Coronary artery (tissue), 2 donors: ENCODE measurements around the gene UBE2E2.
"Not testable (repeated sequence)": the region's sequence is repeated elsewhere in the genome, so short reads cannot be mapped to it uniquely, and the experiment has no call there.

Source experiments
- DNase-seq: peaks from one replicate; pipeline ENCODE4 v3.0.0-alpha.2; 2017; ENCODE audit warnings: low spot score
- H3K27ac ChIP-seq, 2 donors: fragments of 200-600 bp; sonication (generic); one replicate each; pipeline ENCODE4 v1.5.1; 2016 to 2019
- H3K4me3 ChIP-seq: fragments of 200-600 bp; sonication (generic); 2 replicates; pipeline ENCODE4 v1.5.1; 2016; ENCODE audit warnings: mild to moderate bottlenecking, moderate library complexity
- TF ChIP-seq, protein P1 (sequence below): fragments of 200-600 bp; sonication (generic); IDR thresholded peaks from one replicate; pipeline ENCODE4 v1.5.1; 2019; ENCODE audit warnings: antibody characterized with exemption

The UBE2E2 gene

DNA sequence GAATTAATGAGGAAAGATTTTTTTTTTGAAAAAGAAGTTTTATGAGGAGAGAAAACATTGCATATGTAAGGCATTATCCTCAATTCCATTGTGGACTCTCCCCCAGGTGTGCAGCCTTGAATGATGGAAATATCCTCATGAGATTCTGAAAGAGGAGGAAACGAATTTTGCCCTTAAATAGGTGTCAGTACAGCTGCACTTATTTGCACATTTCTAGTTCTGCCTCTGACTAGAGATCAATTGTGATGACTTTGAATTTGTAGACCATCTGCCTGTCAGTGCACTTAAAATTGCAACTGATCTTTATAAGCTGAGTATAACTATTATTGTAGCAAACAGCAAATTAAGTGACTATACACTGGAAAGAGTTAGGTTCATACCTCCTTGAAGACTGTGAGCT lies 141.8 kb downstream of the UBE2E2 start:
- TF ChIP-seq, protein P1, sequence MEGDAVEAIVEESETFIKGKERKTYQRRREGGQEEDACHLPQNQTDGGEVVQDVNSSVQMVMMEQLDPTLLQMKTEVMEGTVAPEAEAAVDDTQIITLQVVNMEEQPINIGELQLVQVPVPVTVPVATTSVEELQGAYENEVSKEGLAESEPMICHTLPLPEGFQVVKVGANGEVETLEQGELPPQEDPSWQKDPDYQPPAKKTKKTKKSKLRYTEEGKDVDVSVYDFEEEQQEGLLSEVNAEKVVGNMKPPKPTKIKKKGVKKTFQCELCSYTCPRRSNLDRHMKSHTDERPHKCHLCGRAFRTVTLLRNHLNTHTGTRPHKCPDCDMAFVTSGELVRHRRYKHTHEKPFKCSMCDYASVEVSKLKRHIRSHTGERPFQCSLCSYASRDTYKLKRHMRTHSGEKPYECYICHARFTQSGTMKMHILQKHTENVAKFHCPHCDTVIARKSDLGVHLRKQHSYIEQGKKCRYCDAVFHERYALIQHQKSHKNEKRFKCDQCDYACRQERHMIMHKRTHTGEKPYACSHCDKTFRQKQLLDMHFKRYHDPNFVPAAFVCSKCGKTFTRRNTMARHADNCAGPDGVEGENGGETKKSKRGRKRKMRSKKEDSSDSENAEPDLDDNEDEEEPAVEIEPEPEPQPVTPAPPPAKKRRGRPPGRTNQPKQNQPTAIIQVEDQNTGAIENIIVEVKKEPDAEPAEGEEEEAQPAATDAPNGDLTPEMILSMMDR = no peak
- DNase-seq = no peak
- H3K4me3 ChIP-seq = no peak overlapping the region
- no peak overlapping the region for H3K27ac ChIP-seq

DNA sequence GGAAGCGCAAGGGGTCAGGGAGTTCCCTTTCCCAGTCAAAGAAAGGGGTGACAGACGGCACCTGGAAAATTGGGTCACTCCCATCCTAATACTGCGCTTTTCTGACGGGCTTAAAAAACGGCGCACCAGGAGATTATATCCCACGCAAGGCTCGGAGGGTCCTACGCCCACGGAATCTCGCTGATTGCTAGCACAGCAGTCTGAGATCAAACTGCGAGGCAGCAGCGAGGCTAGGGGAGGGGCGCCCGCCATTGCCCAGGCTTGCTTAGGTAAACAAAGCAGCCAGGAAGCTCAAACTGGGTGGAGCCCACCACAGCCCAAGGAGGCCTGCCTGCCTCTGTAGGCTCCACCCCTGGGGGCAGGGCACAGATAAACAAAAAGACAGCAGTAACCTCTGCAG lies 146.3 kb downstream of the UBE2E2 start:
- not testable (repeated sequence) for H3K4me3 ChIP-seq, H3K27ac ChIP-seq, DNase-seq

DNA sequence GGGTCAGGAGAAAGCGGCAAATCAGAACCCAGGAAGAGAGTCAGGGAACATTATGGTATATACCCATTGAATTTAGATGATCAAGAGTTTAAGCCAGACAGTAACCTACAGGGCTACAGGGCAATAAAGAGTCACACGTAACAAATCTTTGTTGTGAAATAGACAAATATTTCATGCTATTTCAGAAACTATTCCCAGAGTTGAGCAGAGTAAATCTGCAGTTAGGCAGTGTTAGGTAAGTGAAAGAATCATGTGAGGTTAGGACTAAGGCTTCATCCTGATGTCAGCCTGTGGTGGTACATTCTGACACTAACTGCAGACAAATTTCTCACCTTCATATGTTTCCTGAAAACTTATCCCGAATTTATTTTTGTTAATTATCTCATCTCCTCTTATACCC lies 153.0 kb downstream of the UBE2E2 start:
- TF ChIP-seq, protein P1 = no peak

DNA sequence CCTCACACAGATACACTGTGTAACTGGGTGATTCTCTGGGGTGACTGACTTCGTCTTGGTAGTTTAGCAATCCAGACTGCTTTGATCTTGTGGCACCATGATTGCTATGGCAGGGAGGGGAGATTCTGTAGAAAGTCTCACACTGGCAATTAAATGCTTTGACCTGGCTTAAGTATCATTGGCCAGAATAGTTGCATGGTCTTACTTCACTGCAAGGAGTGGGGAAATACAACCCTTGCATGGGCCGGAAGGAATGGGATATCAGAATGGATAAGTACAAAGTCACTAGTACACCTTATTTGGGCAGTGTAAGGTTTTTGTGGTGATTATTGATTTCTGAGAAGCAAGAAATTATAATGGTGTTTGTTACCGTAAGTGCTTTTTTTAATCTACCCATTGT lies 153.8 kb downstream of the UBE2E2 start:
- TF ChIP-seq, protein P1 = no peak
- DNase-seq = no peak
- Histone ChIP-seq H3K27ac (no peak overlapping the region), H3K4me3 (no peak overlapping the region)

More for the DNA sequence above, 153.0 kb downstream of the UBE2E2 start:
- Histone ChIP-seq H3K4me3 (no peak overlapping the region), H3K27ac (no peak overlapping the region)
- no peak for DNase-seq

DNA sequence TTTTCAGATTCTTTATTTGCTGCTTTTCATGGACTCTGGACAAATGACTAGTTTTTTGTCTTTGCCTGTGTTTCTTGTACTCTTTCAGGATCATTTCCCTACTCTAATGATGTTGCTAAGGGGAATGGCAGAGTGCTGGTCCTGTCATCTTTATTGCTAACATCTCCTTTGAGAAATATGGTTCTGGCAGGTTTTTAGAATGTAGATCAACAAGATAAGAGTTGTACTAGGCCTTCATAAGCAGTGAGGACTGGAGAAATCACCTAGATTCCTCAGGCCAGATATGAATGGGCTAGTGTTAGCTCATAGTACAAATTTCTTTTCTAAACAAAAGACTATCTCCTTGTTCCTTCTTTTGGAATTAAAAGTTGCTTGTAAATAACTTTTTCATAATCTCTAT lies 156.0 kb downstream of the UBE2E2 start:
- Histone ChIP-seq H3K27ac (no peak overlapping the region), H3K4me3 (no peak overlapping the region)
- no peak for DNase-seq
- TF ChIP-seq, protein P1 = no peak

DNA sequence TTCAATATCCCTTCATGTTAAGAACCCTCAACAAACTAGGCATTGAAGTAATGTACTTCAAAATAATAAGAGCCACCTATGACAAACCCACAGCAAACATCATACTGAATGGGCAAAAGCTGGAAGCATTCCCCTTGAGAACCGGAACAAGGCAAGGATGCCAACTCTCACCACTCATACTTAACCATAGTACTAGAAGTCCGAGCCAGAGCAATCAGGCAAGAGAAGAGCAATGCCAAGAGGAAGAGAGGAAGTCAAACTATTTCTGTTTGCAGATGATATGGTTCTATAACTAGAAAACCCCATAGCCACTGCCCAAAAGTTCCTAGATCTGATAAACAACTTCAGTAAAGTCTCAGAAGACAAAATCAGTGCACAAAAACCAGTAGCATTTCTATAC lies 161.9 kb downstream of the UBE2E2 start:
- TF ChIP-seq, protein P1 = no peak
- Histone ChIP-seq H3K4me3 (no peak overlapping the region), H3K27ac (no peak overlapping the region)
- DNase-seq = no peak

DNA sequence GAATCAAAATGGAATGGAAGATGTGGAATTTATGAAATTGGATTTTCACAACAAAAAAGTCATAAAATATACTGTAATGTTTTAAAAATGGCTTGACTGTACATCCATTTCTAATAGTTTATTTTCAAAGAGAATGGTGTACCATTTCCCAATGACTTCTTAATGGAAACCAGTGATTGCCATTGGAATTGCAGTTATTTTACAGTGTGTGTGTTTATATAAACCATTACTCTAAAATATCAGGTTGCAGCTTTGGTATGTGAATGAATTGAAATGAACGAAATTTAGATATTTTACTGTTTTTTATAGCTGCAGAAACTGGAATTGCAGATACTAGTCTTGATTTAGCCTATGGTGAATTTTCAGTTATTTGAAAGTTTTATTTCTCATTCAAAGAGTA lies 165.6 kb downstream of the UBE2E2 start:
- Histone ChIP-seq H3K4me3 (no peak overlapping the region), H3K27ac (no peak overlapping the region)
- TF ChIP-seq, protein P1 = no peak
- DNase-seq = no peak

DNA sequence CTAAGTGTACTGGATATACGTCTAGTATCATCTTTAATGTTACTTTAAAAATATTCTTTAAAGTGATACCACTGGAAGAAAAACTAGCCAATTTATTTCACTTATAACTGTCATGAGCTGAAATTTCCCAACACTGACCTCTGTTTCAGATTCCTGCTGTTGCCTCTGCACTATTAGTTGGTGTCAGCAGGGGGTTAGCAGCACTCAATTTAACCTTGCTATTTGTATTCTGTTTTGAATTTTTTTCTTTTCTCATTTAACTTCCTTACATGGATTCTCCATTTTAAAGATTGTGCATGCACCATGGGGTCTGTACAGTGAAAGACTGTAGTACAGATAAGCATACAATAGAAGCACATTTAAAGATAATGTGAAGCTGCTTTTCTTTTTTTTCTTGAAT lies 169.2 kb downstream of the UBE2E2 start:
- no peak for DNase-seq
- TF ChIP-seq, protein P1 = no peak
- no peak overlapping the region for H3K4me3 ChIP-seq

More for the DNA sequence above, 169.2 kb downstream of the UBE2E2 start:
- no peak overlapping the region for H3K27ac ChIP-seq
